Measurements from ENCODE around the gene CLVS2. TPM values are rescaled to one million over a fixed set of nuclear protein-coding genes. Genes with fewer than 3 reads are reported as not detected.

Gene CLVS2
- total RNA-seq, 2 donors from 2014 or later, result 0.05 to 0.19 TPM

GRCh38 chr6:123042401-123042800, 46.4 kb downstream of the CLVS2 start:
- no peaks in the 10 kb centered on the region for H3K27me3 ChIP-seq
- H3K9me3 ChIP-seq, result no peaks in the 10 kb centered on the region
- intact Hi-C loops (cut with DNase I), result no loop called here
- no peak overlapping the region for H3K4me3 ChIP-seq
- no peak for TF ChIP-seq CTCF (IDR thresholded peaks at IDR 0.05)
- H3K27ac ChIP-seq, result no peak overlapping the region
- H3K36me3 ChIP-seq, result no peaks in the 10 kb centered on the region
- H3K9ac ChIP-seq (ENCODE audit: low read depth in 2 of 2, low read length in 2 of 2), result no peak overlapping the region
- H3K4me1 ChIP-seq, result no peaks in the 10 kb centered on the region
- no peak for DNase-seq

- no peak overlapping the region for H3K4me3 ChIP-seq
- H3K27me3 ChIP-seq, result no peaks in the 10 kb centered on the region
- intact Hi-C loops (cut with DNase I), result no loop called here
- DNase-seq, result no peak
- H3K4me1 ChIP-seq, result no peaks in the 10 kb centered on the region
- TF ChIP-seq CTCF (IDR thresholded peaks at IDR 0.05), result no peak
- no peaks in the 10 kb centered on the region for H3K9me3 ChIP-seq
- no peaks in the 10 kb centered on the region for H3K36me3 ChIP-seq
- no peak overlapping the region for H3K27ac ChIP-seq
- H3K9ac ChIP-seq (ENCODE audit: low read depth in 2 of 2, low read length in 2 of 2), result no peak overlapping the region
Measured at GRCh38 chr6:123044341-123044860, 48.4 kb downstream of the CLVS2 start.

DNA sequence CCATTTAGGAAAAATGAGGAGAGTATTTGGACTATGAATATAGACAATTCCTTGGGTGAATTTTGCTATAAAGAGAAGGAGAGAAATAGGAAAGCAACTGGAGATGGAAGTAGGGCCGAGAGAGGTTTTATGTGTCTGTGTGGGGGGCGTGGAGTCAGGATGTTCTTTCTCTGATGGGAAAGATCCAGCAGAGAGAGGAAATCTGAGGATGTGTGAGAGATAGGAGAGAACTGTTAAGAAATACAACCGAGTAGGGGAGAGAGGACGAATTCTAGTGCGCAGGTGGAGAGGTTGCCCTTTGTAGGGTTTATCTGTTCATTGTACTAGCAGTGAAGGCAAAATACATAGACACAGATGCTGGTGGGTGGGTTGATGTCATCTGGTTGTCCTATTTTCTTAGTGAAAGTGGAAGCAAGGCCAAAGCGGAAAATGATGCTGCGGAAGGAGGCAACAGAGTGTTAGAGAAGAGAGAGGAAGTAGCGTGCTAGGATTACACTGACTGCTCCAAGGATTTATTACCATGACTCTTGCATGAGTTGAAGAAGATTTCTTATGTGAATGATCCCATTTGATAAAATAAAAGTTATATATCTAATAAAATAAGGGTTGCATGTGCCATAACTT, 57.7 kb downstream of the CLVS2 start:
- no peak overlapping the region for H3K27ac ChIP-seq
- TF ChIP-seq CTCF (IDR thresholded peaks at IDR 0.05), result no peak
- H3K4me1 ChIP-seq, result no peaks in the 10 kb centered on the region
- no peak overlapping the region for H3K4me3 ChIP-seq
- no peaks in the 10 kb centered on the region for H3K36me3 ChIP-seq
- DNase-seq, result no peak
- H3K27me3 ChIP-seq, result no peaks in the 10 kb centered on the region
- no peaks in the 10 kb centered on the region for H3K9me3 ChIP-seq
- intact Hi-C loops (cut with DNase I), result no loop called here
- H3K9ac ChIP-seq (ENCODE audit: low read depth in 2 of 2, low read length in 2 of 2), result no peak overlapping the region

GRCh38 chr6:123055256-123055655, 59.2 kb downstream of the CLVS2 start:
- Histone ChIP-seq H3K4me3 (no peak overlapping the region), H3K36me3 (no peaks in the 10 kb centered on the region), H3K9me3 (no peaks in the 10 kb centered on the region), H3K4me1 (no peaks in the 10 kb centered on the region), H3K27ac (no peak overlapping the region), H3K9ac (ENCODE audit: low read depth in 2 of 2, low read length in 2 of 2) (no peak overlapping the region), H3K27me3 (no peaks in the 10 kb centered on the region)
- intact Hi-C loops (cut with DNase I), result no loop called here
- TF ChIP-seq CTCF (IDR thresholded peaks at IDR 0.05), result no peak
- no peak for DNase-seq

GRCh38 chr6:123062670-123063069, 66.6 kb downstream of the CLVS2 start:
- DNase-seq, result no peak
- intact Hi-C loops (cut with DNase I), result no loop called here
- Histone ChIP-seq H3K36me3 (no peaks in the 10 kb centered on the region), H3K9ac (ENCODE audit: low read depth in 2 of 2, low read length in 2 of 2) (no peak overlapping the region), H3K27me3 (no peaks in the 10 kb centered on the region), H3K27ac (no peak overlapping the region), H3K4me1 (no peaks in the 10 kb centered on the region), H3K9me3 (no peaks in the 10 kb centered on the region), H3K4me3 (no peak overlapping the region)
- no peak for TF ChIP-seq CTCF (IDR thresholded peaks at IDR 0.05)
